HepG2 (cell line): ENCODE results near the gene NFIL3. TPM values are rescaled to one million over a fixed set of nuclear protein-coding genes. Genes with fewer than 3 reads are reported as not detected.

Experiments used
- KLF6 ChIP-seq: IDR thresholded peaks from 2 replicates; pipeline ENCODE4 v1.8.0; 2016; ENCODE audit warnings: missing biosample characterization, missing genetic modification reagents
- NR2F6 ChIP-seq, 2 experiments: IDR thresholded peaks; 2 replicates each; pipeline ENCODE4 v1.6.1; 2016; ENCODE audit warnings: antibody characterized with exemption in 1 of 2, mild to moderate bottlenecking in 1 of 2
- SP1 ChIP-seq, 2 experiments: fragments of 450-650 bp in 1 of 2; sonication (generic) in 1 of 2; formaldehyde crosslinking in 1 of 2; IDR thresholded peaks; 2 replicates each; pipeline versions ENCODE4 v1.4.0 to v1.6.1; 2016 to 2020; ENCODE audit warnings: missing genetic modification reagents in 1 of 2
- SPEN ChIP-seq: sonication (generic); formaldehyde crosslinking; IDR thresholded peaks from 2 replicates; pipeline ENCODE4 v1.5.1; 2020; ENCODE audit warnings: low read depth, mild to moderate bottlenecking, missing genetic modification reagents
- UBTF ChIP-seq: sonication (generic); formaldehyde crosslinking; IDR thresholded peaks from 2 replicates; pipeline ENCODE4 v1.4.0; 2020; ENCODE audit warnings: mild to moderate bottlenecking, missing genetic modification reagents
- ZFP37 ChIP-seq: sonication (generic); formaldehyde crosslinking; IDR thresholded peaks from 2 replicates; pipeline ENCODE4 v1.4.0; 2020; ENCODE audit warnings: missing genetic modification reagents, borderline replicate concordance
- ZNF382 ChIP-seq: sonication (generic); formaldehyde crosslinking; IDR thresholded peaks from 2 replicates; pipeline ENCODE4 v1.5.0; 2020; ENCODE audit warnings: missing genetic modification reagents, mild to moderate bottlenecking, borderline replicate concordance
- ZNF543 ChIP-seq: sonication (generic); formaldehyde crosslinking; IDR thresholded peaks from 2 replicates; pipeline ENCODE4 v1.4.0; 2020; ENCODE audit warnings: mild to moderate bottlenecking, missing genetic modification reagents
- ZNF557 ChIP-seq: sonication (generic); formaldehyde crosslinking; IDR thresholded peaks from 2 replicates; pipeline ENCODE4 v1.4.0; 2020; ENCODE audit warnings: missing genetic modification reagents
- ZNF883 ChIP-seq: sonication (generic); formaldehyde crosslinking; IDR thresholded peaks from 2 replicates; pipeline ENCODE4 v1.5.1; 2020; ENCODE audit warnings: mild to moderate bottlenecking, missing genetic modification reagents; ENCODE audit errors: not compliant biosample characterization
- polyA plus RNA-seq, 8 experiments: library from polyadenylated mRNA; depleted of rRNA in 3 of 8; stranded (reverse) in 7 of 8; unstranded in 1 of 8; fragments of >200 nt; fragmentation: Illumina TruSeq in 4 of 8; extraction: Trizol in 4 of 8; gene quantifications; 2 replicates each; pipeline versions ENCODE4 v1.2.1 to v1.2.3, GENCODE V29; 2011 to 2016; ENCODE audit warnings: low read depth in 4 of 8, missing spikeins in 1 of 8, mixed read lengths in 1 of 8; ENCODE audit not compliant: insufficient read depth in 1 of 8
- total RNA-seq, 5 experiments: library from RNA; depleted of rRNA; stranded (reverse); fragments of >200 nt; fragmentation: Illumina TruSeq; extraction: Trizol; gene quantifications; 2 replicates each; pipeline ENCODE4 v1.2.3, GENCODE V29; 2016; ENCODE audit warnings: low read depth in 1 of 5
- TF ChIP-seq, protein P1 (sequence below): fragments of 450-650 bp; IDR thresholded peaks from 2 replicates; pipeline ENCODE4 v1.6.1; 2017
- TF ChIP-seq, protein P2 (sequence below): sonication (generic); formaldehyde crosslinking; conservative IDR thresholded peaks from 2 replicates; pipeline ENCODE4 v1.8.0; 2022; ENCODE audit warnings: low read depth, missing genetic modification reagents
- TF ChIP-seq, protein P3 (sequence below), 2 experiments: fragments of 450-650 bp in 1 of 2; sonication (generic) in 1 of 2; formaldehyde crosslinking in 1 of 2; IDR thresholded peaks; 2 replicates each; pipeline versions ENCODE4 v1.6.1 to v1.8.0; 2016 to 2022; ENCODE audit warnings: antibody characterized with exemption in 1 of 2, mild to moderate bottlenecking in 1 of 2, missing genetic modification reagents in 1 of 2

Gene NFIL3
- total and polyA plus RNA-seq, 2 of the 13 experiments (the other 11 are each of a cell fraction or from before 2014, with no cell fraction given), result 46.6 to 54.2 TPM

- TF ChIP-seq, protein P1, sequence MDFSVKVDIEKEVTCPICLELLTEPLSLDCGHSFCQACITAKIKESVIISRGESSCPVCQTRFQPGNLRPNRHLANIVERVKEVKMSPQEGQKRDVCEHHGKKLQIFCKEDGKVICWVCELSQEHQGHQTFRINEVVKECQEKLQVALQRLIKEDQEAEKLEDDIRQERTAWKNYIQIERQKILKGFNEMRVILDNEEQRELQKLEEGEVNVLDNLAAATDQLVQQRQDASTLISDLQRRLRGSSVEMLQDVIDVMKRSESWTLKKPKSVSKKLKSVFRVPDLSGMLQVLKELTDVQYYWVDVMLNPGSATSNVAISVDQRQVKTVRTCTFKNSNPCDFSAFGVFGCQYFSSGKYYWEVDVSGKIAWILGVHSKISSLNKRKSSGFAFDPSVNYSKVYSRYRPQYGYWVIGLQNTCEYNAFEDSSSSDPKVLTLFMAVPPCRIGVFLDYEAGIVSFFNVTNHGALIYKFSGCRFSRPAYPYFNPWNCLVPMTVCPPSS, result no peak
- TF ChIP-seq SPEN (CRISPR knock-in tag), result peak; percentile 58; the same call in 1 of the 2 replicates
- TF ChIP-seq, protein P2, sequence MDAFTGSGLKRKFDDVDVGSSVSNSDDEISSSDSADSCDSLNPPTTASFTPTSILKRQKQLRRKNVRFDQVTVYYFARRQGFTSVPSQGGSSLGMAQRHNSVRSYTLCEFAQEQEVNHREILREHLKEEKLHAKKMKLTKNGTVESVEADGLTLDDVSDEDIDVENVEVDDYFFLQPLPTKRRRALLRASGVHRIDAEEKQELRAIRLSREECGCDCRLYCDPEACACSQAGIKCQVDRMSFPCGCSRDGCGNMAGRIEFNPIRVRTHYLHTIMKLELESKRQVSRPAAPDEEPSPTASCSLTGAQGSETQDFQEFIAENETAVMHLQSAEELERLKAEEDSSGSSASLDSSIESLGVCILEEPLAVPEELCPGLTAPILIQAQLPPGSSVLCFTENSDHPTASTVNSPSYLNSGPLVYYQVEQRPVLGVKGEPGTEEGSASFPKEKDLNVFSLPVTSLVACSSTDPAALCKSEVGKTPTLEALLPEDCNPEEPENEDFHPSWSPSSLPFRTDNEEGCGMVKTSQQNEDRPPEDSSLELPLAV (CRISPR knock-in tag), result no peak
- no peak; the same call in 1 of the 2 replicates for TF ChIP-seq KLF6 (CRISPR knock-in tag)
- no peak for TF ChIP-seq ZFP37 (CRISPR knock-in tag)
- peak; percentile 66; the same call in 1 of the 2 replicates for TF ChIP-seq UBTF
- TF ChIP-seq ZNF883 (CRISPR knock-in tag), result no peak
- no peak for TF ChIP-seq ZNF382 (CRISPR knock-in tag)
- TF ChIP-seq NR2F6 (IDR thresholded peaks at IDR 0.05), result no peak
- peak; percentile 55 for TF ChIP-seq NR2F6 (CRISPR knock-in tag; IDR thresholded peaks at IDR 0.05)
- TF ChIP-seq SP1 (IDR thresholded peaks at IDR 0.05), result no peak
- TF ChIP-seq SP1 (CRISPR knock-in tag; IDR thresholded peaks at IDR 0.05), result no peak
- no peak for TF ChIP-seq ZNF543 (CRISPR knock-in tag)
- TF ChIP-seq ZNF557, result no peak
- TF ChIP-seq, protein P3, sequence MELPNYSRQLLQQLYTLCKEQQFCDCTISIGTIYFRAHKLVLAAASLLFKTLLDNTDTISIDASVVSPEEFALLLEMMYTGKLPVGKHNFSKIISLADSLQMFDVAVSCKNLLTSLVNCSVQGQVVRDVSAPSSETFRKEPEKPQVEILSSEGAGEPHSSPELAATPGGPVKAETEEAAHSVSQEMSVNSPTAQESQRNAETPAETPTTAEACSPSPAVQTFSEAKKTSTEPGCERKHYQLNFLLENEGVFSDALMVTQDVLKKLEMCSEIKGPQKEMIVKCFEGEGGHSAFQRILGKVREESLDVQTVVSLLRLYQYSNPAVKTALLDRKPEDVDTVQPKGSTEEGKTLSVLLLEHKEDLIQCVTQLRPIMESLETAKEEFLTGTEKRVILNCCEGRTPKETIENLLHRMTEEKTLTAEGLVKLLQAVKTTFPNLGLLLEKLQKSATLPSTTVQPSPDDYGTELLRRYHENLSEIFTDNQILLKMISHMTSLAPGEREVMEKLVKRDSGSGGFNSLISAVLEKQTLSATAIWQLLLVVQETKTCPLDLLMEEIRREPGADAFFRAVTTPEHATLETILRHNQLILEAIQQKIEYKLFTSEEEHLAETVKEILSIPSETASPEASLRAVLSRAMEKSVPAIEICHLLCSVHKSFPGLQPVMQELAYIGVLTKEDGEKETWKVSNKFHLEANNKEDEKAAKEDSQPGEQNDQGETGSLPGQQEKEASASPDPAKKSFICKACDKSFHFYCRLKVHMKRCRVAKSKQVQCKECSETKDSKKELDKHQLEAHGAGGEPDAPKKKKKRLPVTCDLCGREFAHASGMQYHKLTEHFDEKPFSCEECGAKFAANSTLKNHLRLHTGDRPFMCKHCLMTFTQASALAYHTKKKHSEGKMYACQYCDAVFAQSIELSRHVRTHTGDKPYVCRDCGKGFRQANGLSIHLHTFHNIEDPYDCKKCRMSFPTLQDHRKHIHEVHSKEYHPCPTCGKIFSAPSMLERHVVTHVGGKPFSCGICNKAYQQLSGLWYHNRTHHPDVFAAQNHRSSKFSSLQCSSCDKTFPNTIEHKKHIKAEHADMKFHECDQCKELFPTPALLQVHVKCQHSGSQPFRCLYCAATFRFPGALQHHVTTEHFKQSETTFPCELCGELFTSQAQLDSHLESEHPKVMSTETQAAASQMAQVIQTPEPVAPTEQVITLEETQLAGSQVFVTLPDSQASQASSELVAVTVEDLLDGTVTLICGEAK (IDR thresholded peaks at IDR 0.05), result no peak
- TF ChIP-seq, protein P3 (CRISPR knock-in tag; IDR thresholded peaks at IDR 0.05), result no peak
Observed at GRCh38 chr9:91361291-91362050, 62.2 kb downstream of the NFIL3 start, which contains the start of gene AUH (continued).
